ENCODE results near the gene SGCA. TPM values are rescaled to one million over a fixed set of nuclear protein-coding genes. Genes with fewer than 3 reads are reported as not detected.

The SGCA gene
- total and polyA plus RNA-seq, 2 of the 13 experiments (the other 11 are each of a cell fraction or from before 2014, with no cell fraction given) = not detected

- TF ChIP-seq HNF1A (IDR thresholded peaks at IDR 0.05; ENCODE audit: low read depth) (peak; percentile 31; the same call in 1 of the 2 replicates), HNF1A (CRISPR knock-in tag; IDR thresholded peaks at IDR 0.05; ENCODE audit: borderline replicate concordance) (peak; percentile 39; the same call in 1 of the 2 replicates), CEBPZ (IDR thresholded peaks at IDR 0.05; ENCODE audit: low read length) (no peak), ATAD3A (CRISPR knock-in tag; IDR thresholded peaks at IDR 0.05) (no peak), ZNF180 (CRISPR knock-in tag; IDR thresholded peaks at IDR 0.05; ENCODE audit: borderline replicate concordance, low read depth) (no peak), ELF3 (CRISPR knock-in tag; IDR thresholded peaks at IDR 0.05) (peak; percentile 96), ZNF609 (CRISPR knock-in tag; IDR thresholded peaks at IDR 0.05; ENCODE audit: borderline replicate concordance) (no peak), HNRNPUL1 (IDR thresholded peaks at IDR 0.05; ENCODE audit: low read depth, low read length) (no peak), NBN (conservative IDR thresholded peaks at IDR 0.05) (no peak), HMGXB3 (CRISPR knock-in tag; IDR thresholded peaks at IDR 0.05; ENCODE audit: borderline replicate concordance) (peak; percentile 58; the same call in 1 of the 2 replicates)
These were observed 13.8 kb upstream of the SGCA start (continued) for GRCh38 chr17:50151937-50152547.
